Ishikawa (cell line): ENCODE results near the gene CDYL2.

Source experiments
- CEBPB ChIP-seq: IDR thresholded peaks from 2 replicates; pipeline ENCODE4 v1.6.1; 2012
- CREB1 ChIP-seq: IDR thresholded peaks from 2 replicates; pipeline ENCODE4 v1.6.1; 2012; ENCODE audit warnings: low read depth
- EGR1 ChIP-seq: IDR thresholded peaks from 2 replicates; pipeline ENCODE4 v1.6.1; 2012
- RAD21 ChIP-seq: IDR thresholded peaks from 2 replicates; pipeline ENCODE4 v1.6.1; 2012; ENCODE audit warnings: low read depth
- REST ChIP-seq: IDR thresholded peaks from 2 replicates; pipeline ENCODE4 v1.6.1; 2012; ENCODE audit warnings: low read depth, mild to moderate bottlenecking
- TAF1 ChIP-seq: IDR thresholded peaks from 2 replicates; pipeline ENCODE4 v1.6.1; 2012; ENCODE audit warnings: low read depth, mild to moderate bottlenecking
- USF1 ChIP-seq: IDR thresholded peaks from 2 replicates; pipeline ENCODE4 v1.6.1; 2012

GRCh38 chr16:80717611-80718010 lies 86.8 kb downstream of the CDYL2 start:
- TF ChIP-seq TAF1 (no peak), REST (no peak), CEBPB (no peak), USF1 (no peak), EGR1 (no peak), CREB1 (no peak), RAD21 (no peak)
